ENCODE data around the gene TDG.

Gene TDG

DNA sequence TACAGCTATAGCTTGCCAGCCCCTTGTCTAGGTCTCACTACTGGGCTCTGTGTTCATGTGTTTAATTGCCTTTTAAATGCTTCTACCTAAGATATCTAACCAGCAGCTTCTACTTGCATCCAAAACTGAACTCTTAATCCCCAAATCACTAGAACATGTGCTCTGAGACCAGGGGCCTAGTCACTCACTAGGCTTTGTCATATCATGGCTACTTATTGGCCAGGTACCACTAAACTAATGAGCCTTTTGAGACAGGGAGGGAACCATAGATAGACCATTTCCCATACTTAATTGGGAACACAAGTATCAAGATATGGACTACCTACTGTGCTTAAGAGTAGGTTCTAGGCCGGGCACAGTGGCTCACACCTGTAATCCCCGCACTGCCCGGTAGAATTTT is 29.0 kb upstream of the TDG start:
- H3K79me2 ChIP-seq (ENCODE audit: insufficient read depth, low read length) = peaks cover 9% of the 10 kb centered on the region

DNA sequence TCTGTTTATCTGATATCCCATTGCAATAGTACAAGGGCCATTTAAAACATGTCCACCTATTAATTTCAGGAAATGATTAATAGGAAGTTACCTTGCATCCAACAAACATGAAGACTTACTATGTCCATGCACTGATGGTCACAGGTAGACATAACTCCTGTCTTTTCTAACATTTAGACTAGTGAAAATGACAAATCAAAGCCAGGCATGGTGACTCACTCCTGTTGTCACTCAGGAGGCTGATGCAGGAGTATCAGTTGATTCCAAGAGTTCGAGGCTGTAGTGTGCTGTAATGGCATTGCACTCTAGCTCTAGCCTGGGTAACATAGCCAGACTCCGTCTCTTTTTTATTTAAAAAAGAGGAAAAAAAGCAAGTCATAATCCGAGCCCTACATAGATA is 20.7 kb upstream of the TDG start:
- Histone ChIP-seq H3K27me3 (ENCODE audit: insufficient read depth, low read length) (no peaks in the 10 kb centered on the region), H3K79me2 (ENCODE audit: insufficient read depth, low read length) (no peaks in the 10 kb centered on the region), H3K4me3 (ENCODE audit: low read depth, low read length, poor library complexity, severe bottlenecking) (no peak overlapping the region), H2AFZ (ENCODE audit: low read length) (no peak overlapping the region), H3F3A (ENCODE audit: insufficient read depth, low read length) (no peaks in the 10 kb centered on the region), H3K4me2 (ENCODE audit: low read length) (no peak overlapping the region), H3K36me3 (ENCODE audit: insufficient read depth, low read length) (peaks cover 97% of the 10 kb centered on the region), H3K4me1 (ENCODE audit: insufficient read depth, low read length, severe bottlenecking) (no peaks in the 10 kb centered on the region), H4K20me1 (ENCODE audit: insufficient read depth, low read length) (no peaks in the 10 kb centered on the region), H3K9me3 (ENCODE audit: low read length) (no peaks in the 10 kb centered on the region), H3K9me2 (ENCODE audit: low read depth, low read length) (no peaks in the 10 kb centered on the region), H3K9ac (ENCODE audit: low read length) (no peak overlapping the region), H3K27ac (ENCODE audit: low read depth, low read length, poor library complexity, severe bottlenecking) (no peak overlapping the region)
- TF ChIP-seq EZH2 (IDR thresholded peaks at IDR 0.05; ENCODE audit: borderline replicate concordance, low read length) = no peak
- TF ChIP-seq, protein P1, sequence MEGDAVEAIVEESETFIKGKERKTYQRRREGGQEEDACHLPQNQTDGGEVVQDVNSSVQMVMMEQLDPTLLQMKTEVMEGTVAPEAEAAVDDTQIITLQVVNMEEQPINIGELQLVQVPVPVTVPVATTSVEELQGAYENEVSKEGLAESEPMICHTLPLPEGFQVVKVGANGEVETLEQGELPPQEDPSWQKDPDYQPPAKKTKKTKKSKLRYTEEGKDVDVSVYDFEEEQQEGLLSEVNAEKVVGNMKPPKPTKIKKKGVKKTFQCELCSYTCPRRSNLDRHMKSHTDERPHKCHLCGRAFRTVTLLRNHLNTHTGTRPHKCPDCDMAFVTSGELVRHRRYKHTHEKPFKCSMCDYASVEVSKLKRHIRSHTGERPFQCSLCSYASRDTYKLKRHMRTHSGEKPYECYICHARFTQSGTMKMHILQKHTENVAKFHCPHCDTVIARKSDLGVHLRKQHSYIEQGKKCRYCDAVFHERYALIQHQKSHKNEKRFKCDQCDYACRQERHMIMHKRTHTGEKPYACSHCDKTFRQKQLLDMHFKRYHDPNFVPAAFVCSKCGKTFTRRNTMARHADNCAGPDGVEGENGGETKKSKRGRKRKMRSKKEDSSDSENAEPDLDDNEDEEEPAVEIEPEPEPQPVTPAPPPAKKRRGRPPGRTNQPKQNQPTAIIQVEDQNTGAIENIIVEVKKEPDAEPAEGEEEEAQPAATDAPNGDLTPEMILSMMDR (IDR thresholded peaks at IDR 0.05; ENCODE audit: low read length) = no peak

More for the DNA sequence above, 29.0 kb upstream of the TDG start:
- no peak overlapping the region for H2AFZ ChIP-seq (ENCODE audit: low read length)
- no peaks in the 10 kb centered on the region for H4K20me1 ChIP-seq (ENCODE audit: insufficient read depth, low read length)
- H3K9me2 ChIP-seq (ENCODE audit: low read depth, low read length) = no peaks in the 10 kb centered on the region
- no peak overlapping the region for H3K27ac ChIP-seq (ENCODE audit: low read depth, low read length, poor library complexity, severe bottlenecking)
- H3F3A ChIP-seq (ENCODE audit: insufficient read depth, low read length) = no peaks in the 10 kb centered on the region
- no peaks in the 10 kb centered on the region for H3K9me3 ChIP-seq (ENCODE audit: low read length)
- no peak overlapping the region for H3K4me2 ChIP-seq (ENCODE audit: low read length)
- peaks cover 16% of the 10 kb centered on the region for H3K4me1 ChIP-seq (ENCODE audit: insufficient read depth, low read length, severe bottlenecking)
- peaks cover 97% of the 10 kb centered on the region for H3K36me3 ChIP-seq (ENCODE audit: insufficient read depth, low read length)
- H3K9ac ChIP-seq (ENCODE audit: low read length) = no peak overlapping the region
- no peaks in the 10 kb centered on the region for H3K27me3 ChIP-seq (ENCODE audit: insufficient read depth, low read length)
- no peak for TF ChIP-seq EZH2 (IDR thresholded peaks at IDR 0.05; ENCODE audit: borderline replicate concordance, low read length)
- TF ChIP-seq, protein P1 (IDR thresholded peaks at IDR 0.05; ENCODE audit: low read length) = no peak
- H3K4me3 ChIP-seq (ENCODE audit: low read depth, low read length, poor library complexity, severe bottlenecking) = no peak overlapping the region

DNA sequence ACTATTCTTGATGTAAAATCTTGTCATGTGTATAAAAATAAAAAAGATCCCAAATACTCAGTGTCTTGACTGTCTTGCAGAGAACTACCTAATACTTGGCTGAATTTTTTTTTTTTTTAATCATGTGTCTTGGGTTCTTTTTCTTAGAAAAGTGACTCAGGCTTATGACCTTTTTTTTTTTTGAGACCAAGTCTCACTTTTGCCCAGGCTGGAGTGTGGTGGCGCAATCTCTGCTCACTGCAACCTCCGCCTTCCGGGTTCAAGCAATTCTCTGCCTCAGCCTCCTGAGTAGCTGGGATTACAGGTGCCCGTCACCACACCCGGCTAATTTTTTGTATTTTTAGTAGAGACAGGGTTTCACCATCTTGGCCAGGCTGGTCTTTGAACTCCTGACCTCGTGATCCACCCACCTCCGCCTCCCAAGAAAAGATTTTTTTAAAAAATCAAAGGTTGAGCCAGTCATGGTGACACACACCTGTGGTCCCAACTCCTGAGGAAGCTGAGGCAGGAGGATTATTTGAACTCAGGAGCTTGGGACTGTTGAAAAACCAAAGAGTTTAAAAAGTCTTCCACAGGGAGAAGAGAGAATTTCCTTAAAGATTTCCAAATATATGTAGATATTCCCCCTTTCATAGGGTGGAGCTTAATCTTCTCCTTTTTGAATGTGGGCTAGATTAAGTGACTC is 17.7 kb upstream of the TDG start:
- Histone ChIP-seq H3K4me1 (ENCODE audit: insufficient read depth, low read length, severe bottlenecking) (no peaks in the 10 kb centered on the region), H3K27ac (ENCODE audit: low read depth, low read length, poor library complexity, severe bottlenecking) (no peak overlapping the region), H3F3A (ENCODE audit: insufficient read depth, low read length) (no peaks in the 10 kb centered on the region), H3K9ac (ENCODE audit: low read length) (no peak overlapping the region), H2AFZ (ENCODE audit: low read length) (no peak overlapping the region), H3K79me2 (ENCODE audit: insufficient read depth, low read length) (no peaks in the 10 kb centered on the region), H3K4me2 (ENCODE audit: low read length) (no peak overlapping the region), H3K27me3 (ENCODE audit: insufficient read depth, low read length) (no peaks in the 10 kb centered on the region), H3K36me3 (ENCODE audit: insufficient read depth, low read length) (peaks cover 97% of the 10 kb centered on the region), H3K9me2 (ENCODE audit: low read depth, low read length) (no peaks in the 10 kb centered on the region), H4K20me1 (ENCODE audit: insufficient read depth, low read length) (no peaks in the 10 kb centered on the region), H3K9me3 (ENCODE audit: low read length) (no peaks in the 10 kb centered on the region), H3K4me3 (ENCODE audit: low read depth, low read length, poor library complexity, severe bottlenecking) (no peak overlapping the region)
- TF ChIP-seq EZH2 (IDR thresholded peaks at IDR 0.05; ENCODE audit: borderline replicate concordance, low read length) = no peak
- TF ChIP-seq, protein P1 (IDR thresholded peaks at IDR 0.05; ENCODE audit: low read length) = no peak
